Vagina (tissue), 2 donors: ENCODE measurements around the gene FUT2. TPM values are rescaled to one million over a fixed set of nuclear protein-coding genes. Genes with fewer than 3 reads are reported as not detected.

Experiments
- DNase-seq, 2 donors: peaks; one replicate each; pipeline ENCODE4 v3.0.0-alpha.2; 2017; ENCODE audit errors: extremely low spot score in 2 of 2
- H3K27ac ChIP-seq: fragments of 200-600 bp; sonication (generic); one replicate; pipeline ENCODE4 v1.5.1; 2019
- H3K27me3 ChIP-seq: fragments of 200-600 bp; sonication (generic); one replicate; pipeline ENCODE4 v1.5.1; 2019
- H3K36me3 ChIP-seq, 2 donors: fragments of 200-600 bp; sonication (generic); one replicate each; pipeline ENCODE4 v1.5.1; 2017 to 2019
- H3K4me1 ChIP-seq: fragments of 200-600 bp; sonication (generic); one replicate; pipeline ENCODE4 v1.5.1; 2019
- H3K4me3 ChIP-seq, 2 donors: fragments of 200-600 bp; sonication (generic); 1 replicate in 1 of 2; 2 replicates in 1 of 2; pipeline ENCODE4 v1.5.1; 2016 to 2019
- H3K9me3 ChIP-seq: fragments of 200-600 bp; sonication (generic); one replicate; pipeline ENCODE4 v1.5.1; 2019
- POLR2A ChIP-seq, 2 donors: fragments of 450-650 bp; IDR thresholded peaks; one replicate each; pipeline ENCODE4 v1.6.1; 2017; ENCODE audit warnings: antibody characterized with exemption in 2 of 2, mild to moderate bottlenecking in 2 of 2, moderate library complexity in 2 of 2
- POLR2AphosphoS5 ChIP-seq, 2 donors: sonication (generic); formaldehyde crosslinking; IDR thresholded peaks; one replicate each; pipeline ENCODE4 v1.9.0; 2017; ENCODE audit warnings: antibody characterized with exemption in 2 of 2, mild to moderate bottlenecking in 2 of 2, low read depth in 1 of 2; ENCODE audit not compliant: insufficient read depth in 1 of 2
- intact Hi-C: fragments of 100-400 bp; cut with DNase I; formaldehyde crosslinking; loops from one replicate; pipeline ENCODE4 v1.15.1; 2023
- total RNA-seq: library from RNA; depleted of rRNA; stranded (reverse); fragments of >200 nt; gene quantifications from one replicate; pipeline ENCODE4 v1.2.3, GENCODE V29; 2016
- TF ChIP-seq, protein P1 (sequence below), 3 experiments: fragments of 450-650 bp in 2 of 3; fragments of 200-600 bp in 1 of 3; sonication (generic) in 1 of 3; IDR thresholded peaks; one replicate each; pipeline ENCODE4 v1.5.1; 2017 to 2019; ENCODE audit warnings: antibody characterized with exemption in 3 of 3, mild to moderate bottlenecking in 2 of 3, moderate library complexity in 2 of 3

The FUT2 gene
- total RNA-seq, 1 donor from 2014 or later: 6.1 TPM

DNA sequence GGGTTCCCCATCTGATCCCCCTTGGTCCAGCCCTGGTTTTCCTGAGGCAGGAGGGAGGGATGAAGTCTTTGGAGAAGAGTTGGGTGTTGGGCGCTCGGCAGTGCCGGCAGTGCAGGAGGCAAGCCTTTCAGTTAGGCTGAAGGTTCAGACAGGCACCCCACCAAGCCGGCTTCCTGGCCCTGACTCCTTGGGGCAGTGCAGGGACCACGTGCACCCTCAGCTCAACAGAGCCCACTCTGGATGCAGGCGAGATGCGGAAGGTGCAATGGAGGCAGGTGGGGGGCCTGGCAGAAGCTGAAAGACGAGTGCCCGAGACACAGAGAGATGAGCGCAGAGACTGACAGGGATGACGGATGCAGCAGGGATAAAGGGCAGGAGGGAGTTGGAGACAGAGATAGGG, 12.7 kb downstream of the FUT2 start:
- no peak for DNase-seq
- no peak overlapping the region for H3K4me3 ChIP-seq
- no peak overlapping the region for H3K27ac ChIP-seq
- no peaks in the 10 kb centered on the region for H3K27me3 ChIP-seq
- H3K36me3 ChIP-seq: peaks cover 0 to under 1% of the 10 kb centered on the region in 2 donors
- H3K4me1 ChIP-seq: peaks cover 8% of the 10 kb centered on the region
- TF ChIP-seq, protein P1, sequence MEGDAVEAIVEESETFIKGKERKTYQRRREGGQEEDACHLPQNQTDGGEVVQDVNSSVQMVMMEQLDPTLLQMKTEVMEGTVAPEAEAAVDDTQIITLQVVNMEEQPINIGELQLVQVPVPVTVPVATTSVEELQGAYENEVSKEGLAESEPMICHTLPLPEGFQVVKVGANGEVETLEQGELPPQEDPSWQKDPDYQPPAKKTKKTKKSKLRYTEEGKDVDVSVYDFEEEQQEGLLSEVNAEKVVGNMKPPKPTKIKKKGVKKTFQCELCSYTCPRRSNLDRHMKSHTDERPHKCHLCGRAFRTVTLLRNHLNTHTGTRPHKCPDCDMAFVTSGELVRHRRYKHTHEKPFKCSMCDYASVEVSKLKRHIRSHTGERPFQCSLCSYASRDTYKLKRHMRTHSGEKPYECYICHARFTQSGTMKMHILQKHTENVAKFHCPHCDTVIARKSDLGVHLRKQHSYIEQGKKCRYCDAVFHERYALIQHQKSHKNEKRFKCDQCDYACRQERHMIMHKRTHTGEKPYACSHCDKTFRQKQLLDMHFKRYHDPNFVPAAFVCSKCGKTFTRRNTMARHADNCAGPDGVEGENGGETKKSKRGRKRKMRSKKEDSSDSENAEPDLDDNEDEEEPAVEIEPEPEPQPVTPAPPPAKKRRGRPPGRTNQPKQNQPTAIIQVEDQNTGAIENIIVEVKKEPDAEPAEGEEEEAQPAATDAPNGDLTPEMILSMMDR (IDR thresholded peaks at IDR 0.05): no peak
- TF ChIP-seq POLR2AphosphoS5 (IDR thresholded peaks at IDR 0.05; ENCODE audit: insufficient read depth in 1 of 2, low read depth in 1 of 2) (no peak), POLR2A (IDR thresholded peaks at IDR 0.05) (no peak)
- no peaks in the 10 kb centered on the region for H3K9me3 ChIP-seq
- intact Hi-C loops: loop anchor here (5.0 kb wide), 1 partner anchor 61 kb away; the partner anchor contains the start of gene CA11

DNA sequence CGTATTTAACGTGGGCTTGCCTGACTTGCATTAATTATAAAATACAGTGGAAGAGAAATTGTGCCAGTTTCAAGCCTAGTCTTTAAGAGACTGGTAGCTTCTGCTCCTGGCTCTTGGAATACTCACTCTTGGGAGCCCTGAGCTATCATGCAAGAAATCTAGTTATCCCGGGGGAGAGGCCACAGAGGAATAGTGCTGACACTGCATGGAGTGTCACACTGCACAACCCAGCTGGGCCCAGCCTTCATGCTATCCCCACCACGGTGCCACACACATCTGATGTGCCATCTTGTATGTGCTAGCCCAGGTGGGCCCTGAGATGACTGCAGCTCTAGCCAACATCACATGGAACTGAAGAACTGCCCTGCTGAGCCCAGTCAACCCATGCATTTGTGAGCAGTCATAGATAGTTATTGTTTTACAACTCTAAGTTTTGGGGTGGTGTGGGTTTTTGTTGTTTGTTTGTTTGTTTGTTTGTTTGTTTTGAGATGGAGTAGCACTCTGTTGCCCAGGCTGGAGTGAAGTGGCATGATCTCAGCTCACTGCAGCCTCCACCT, 15.4 kb downstream of the FUT2 start:
- no peak overlapping the region for H3K4me3 ChIP-seq
- H3K4me1 ChIP-seq: peaks cover 29% of the 10 kb centered on the region
- TF ChIP-seq POLR2AphosphoS5 (IDR thresholded peaks at IDR 0.05; ENCODE audit: insufficient read depth in 1 of 2, low read depth in 1 of 2) (no peak), POLR2A (IDR thresholded peaks at IDR 0.05) (no peak)
- TF ChIP-seq, protein P1 (IDR thresholded peaks at IDR 0.05): no peak
- H3K27ac ChIP-seq: no peak overlapping the region
- DNase-seq: no peak
- no peaks in the 10 kb centered on the region for H3K27me3 ChIP-seq
- no peaks in the 10 kb centered on the region for H3K9me3 ChIP-seq
- no peaks in the 10 kb centered on the region for H3K36me3 ChIP-seq
- intact Hi-C loops: no loop called here

DNA sequence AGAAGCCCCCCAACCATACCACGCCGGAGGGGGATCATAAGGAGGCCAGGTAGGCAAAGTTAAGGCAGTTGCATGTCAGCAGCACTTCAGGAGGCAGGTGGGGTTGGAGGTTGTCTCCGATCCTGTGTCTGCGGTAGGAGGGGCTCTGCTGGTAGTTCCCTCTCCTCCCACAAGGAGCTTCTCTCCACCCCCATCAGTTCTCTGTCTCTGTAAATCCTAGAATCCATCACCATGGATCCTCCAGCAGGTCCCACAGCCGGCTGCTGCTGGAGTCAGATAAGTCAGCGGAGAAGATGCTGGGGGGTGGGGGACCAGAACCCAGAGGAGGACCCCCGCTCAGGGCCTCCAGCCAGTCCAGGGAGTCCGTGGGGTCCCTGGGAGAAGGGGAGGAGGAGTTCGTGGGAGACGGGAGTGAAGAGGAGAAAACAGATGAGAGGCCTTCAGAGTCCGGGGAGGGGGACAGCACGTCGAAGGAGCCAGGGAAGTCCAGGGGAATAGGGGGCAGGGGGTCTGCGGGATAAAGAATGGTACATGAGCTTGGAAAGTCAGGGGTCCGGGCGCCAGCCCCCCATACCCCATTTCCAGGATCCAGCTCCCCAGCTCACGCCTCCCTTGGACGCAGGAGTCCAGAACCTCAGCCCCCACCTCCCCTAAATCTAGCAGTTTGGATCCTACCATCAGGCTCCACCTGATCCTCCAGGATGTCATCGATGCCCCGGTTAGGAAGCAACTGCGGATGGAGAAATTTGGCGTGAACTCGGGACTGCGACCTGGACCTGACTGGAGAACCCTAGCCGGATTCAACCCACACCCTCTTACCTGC, 17.5 kb downstream of the FUT2 start:
- peaks cover 47% of the 10 kb centered on the region for H3K4me1 ChIP-seq
- intact Hi-C loops: no loop called here
- H3K27me3 ChIP-seq: no peaks in the 10 kb centered on the region
- DNase-seq: no peak
- H3K36me3 ChIP-seq: no peaks in the 10 kb centered on the region
- H3K9me3 ChIP-seq: no peaks in the 10 kb centered on the region
- TF ChIP-seq, protein P1 (IDR thresholded peaks at IDR 0.05): no peak
- TF ChIP-seq POLR2A (IDR thresholded peaks at IDR 0.05): no peak
- no peak for TF ChIP-seq POLR2AphosphoS5 (IDR thresholded peaks at IDR 0.05; ENCODE audit: insufficient read depth in 1 of 2, low read depth in 1 of 2)
- H3K27ac ChIP-seq: peak overlapping the region; percentile 78
- peak overlapping the region; percentile 62 to 79 for H3K4me3 ChIP-seq

GRCh38 chr19:48713864-48714755, 18.3 kb downstream of the FUT2 start:
- Histone ChIP-seq H3K4me1 (peaks cover 54% of the 10 kb centered on the region), H3K27ac (peak overlapping the region; percentile 95), H3K9me3 (no peaks in the 10 kb centered on the region), H3K27me3 (no peaks in the 10 kb centered on the region), H3K4me3 (peak overlapping the region; percentile 62 to 79), H3K36me3 (no peaks in the 10 kb centered on the region)
- intact Hi-C loops: no loop called here
- TF ChIP-seq POLR2A (IDR thresholded peaks at IDR 0.05) (peak in 1 of 2 donors; percentile 58), POLR2AphosphoS5 (IDR thresholded peaks at IDR 0.05; ENCODE audit: insufficient read depth in 1 of 2, low read depth in 1 of 2) (peak; percentile 63 to 72)
- TF ChIP-seq, protein P1 (IDR thresholded peaks at IDR 0.05): no peak
- DNase-seq: peak; percentile 99 to 100
